GM21825 (cell line): ENCODE data around the gene PTGR3.

Experiments
- ATAC-seq: cut with Tn5 transposase; IDR thresholded peaks from one replicate; pipeline ENCODE4 v1.9.1; 2021; ENCODE audit warnings: mild to moderate bottlenecking, moderate library complexity; ENCODE audit not compliant: unreplicated experiment

The PTGR3 gene

DNA sequence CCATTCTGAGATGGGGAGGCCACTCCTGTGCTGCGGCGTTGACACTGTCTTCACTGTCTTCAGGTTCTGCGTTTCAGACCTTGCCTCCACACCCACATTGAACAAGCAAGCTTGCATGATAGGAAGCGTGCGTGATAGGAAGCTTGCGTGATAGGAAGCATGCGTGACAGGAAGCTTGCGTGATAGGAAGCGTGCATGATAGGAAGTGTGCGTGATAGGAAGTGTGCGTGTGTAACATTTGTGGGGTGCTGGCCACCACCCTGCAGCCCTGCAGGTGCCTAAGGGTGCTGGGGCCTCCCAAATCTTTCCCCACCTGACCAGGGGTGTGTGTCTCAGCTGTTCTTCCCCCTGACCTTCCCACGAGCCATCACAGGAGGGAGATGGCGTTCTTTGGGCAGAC lies 27.0 kb upstream of the PTGR3 start:
- ATAC-seq = no peak

DNA sequence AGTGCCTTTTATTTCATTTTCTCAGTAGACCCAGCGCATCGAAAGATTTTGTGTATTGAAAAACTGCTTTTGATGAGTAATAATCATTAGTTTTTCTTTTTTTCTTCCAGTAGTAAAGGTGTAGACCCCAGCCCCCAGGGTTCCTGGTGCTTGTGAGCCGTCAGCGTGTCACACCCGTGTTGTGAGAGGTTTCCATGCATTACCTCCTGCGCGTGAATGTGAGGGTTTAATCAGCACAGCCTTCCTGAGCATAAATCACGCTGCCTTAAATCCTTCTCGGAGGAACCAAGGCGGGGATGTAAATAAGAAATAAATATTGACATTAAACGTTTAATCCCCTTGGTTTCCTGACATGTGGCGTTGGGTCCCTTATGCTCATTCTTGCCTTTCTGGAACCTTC lies 26.0 kb upstream of the PTGR3 start:
- no peak for ATAC-seq

DNA sequence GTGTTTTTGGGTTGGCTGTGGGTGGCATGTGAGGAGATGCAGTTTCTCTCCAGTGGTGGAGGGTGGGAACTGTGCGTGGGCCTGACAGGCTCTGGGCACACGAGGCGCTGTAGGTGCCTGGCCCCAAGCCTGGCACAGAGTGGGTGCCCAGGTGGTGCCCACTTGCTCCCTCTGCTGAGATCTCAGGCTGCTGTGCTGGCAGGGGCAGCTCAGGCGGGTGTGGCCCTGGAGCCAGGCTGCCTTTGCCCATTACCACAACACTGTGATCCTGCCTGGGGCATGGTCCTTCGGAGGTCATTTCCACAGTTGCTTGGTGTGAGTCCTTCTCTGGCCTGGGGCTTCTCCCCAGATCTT lies 22.1 kb upstream of the PTGR3 start:
- no peak for ATAC-seq

DNA sequence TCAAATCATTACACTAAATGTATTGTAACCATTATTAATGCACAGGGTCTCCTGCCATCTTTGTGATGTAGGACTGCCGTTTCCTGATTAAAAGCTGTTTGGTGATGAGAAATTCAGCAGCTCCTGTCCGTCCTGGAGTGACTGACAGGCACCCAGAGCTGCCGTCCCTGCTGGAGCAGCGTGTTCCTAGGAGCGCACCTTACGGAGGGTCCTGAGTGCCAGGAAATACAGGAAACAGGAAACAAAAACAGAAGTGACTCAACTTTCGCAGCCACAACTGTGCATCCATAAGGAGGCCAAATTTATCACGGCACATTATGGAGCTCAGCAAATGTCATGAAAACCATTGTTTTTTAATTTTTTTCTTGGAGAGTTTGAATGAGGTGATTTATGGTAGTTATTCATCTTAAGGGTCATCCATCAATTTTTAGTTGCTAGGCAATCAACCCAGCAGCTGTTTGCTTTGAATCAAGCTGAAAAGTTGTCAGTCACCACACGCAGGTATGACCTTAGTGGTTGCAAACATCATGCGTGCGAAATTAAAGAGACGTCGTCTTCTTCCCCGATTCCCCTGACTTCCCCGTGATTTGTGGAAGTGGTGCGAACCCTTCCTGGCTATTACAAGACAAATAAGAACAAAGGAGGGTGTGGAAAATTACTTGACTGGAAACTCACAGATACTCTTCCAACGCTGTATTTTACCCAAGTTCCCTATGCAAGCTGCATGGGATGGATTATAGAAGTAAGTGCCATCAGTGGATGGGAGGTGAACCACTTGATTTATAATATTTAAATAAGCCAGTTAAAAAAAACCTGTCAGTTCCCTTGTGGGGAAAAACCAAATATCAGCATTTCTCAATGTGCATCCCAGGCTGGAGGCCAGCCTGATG lies 21.5 kb upstream of the PTGR3 start:
- no peak for ATAC-seq

DNA sequence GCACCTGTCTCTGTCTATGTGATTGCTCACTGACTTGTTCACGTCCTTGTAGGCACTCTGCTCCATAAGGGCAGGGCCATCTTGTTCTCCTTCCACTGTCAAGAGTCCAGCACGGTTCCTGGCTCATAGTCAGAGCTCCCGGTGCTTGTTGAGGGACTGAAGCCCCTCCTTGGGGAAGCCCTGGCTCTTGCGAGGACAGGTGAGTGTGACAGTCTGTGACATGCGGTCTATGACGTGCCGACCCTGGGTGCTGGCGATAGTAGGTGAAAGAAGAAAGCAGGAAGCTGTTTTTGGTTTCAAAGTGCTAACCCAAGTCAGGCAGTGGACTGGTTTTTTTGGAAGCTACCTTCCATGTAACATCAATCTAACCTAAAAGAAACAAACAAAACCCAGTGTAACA lies 20.5 kb upstream of the PTGR3 start:
- ATAC-seq = no peak

DNA sequence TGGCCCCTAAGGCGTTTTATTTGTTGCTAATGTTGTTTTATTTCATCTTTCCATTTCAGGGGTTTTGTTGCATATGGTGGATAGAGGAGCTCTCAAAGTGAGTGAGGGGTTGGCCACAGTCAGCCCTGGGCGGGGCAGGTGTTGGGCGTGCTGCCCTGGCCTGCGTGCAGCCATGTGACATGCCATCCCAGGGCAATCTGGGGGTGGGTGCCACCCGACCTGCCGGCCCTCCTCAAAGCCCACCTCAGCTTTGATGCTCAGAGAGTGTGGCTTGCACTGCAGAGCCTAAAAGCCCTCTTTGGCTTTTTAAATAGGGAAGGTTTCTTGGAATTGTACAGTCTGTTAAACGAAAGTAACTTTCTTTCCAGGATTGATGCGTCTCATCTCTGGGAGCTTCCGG lies 20.0 kb upstream of the PTGR3 start:
- no peak for ATAC-seq

DNA sequence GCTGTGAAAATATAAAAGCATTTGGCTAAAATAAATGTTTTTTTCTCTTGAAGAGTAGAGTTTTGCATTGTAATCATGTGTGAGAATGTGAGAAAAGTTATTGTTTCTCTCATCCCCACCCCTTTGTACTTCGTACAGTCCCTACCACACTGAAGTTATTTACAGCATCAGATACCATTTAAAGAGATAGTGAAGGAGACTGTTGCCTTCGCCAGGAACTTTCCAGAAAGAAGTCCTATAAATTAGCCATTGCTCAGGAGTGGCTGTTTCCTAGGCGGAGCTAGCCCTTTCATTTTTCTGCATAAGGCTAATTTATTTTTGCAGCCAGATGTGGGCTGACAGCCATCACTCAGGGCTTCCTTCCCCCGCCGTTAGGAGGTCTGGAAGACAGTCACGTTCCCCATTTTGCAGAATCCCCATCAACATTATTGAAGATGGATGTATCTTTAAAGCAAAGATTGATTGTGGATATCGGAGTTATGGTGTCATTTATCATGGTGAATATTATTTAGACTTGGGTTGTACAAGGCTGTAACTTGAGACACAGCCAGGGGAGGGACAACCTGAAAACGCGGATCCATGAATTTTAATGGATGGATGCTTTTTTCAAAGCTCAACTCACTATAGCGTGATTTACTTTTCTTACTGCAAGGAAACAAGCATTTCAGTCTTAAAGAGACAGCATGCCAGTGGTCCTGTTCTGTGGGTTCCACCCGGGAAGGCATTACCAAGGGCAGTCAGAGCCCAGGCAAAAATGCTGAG lies 18.8 kb upstream of the PTGR3 start:
- no peak for ATAC-seq

DNA sequence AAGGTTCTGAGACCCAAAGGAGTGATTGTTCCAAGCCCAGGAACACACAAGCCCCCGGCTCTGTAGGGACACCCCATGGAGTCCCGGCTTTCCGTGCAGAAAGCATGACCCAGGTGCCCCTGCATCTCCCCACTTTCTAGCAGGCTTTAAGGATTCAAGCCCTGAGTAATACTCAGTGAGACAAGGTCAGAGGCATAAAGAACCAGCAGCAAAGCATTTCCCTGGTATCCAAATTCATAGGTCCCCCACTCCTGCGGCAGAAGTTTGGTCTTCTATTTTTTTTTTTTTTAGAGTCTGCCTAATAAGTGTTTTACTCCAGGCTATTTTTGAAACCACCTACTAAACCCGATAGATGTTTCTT lies 18.0 kb upstream of the PTGR3 start:
- ATAC-seq = no peak

DNA sequence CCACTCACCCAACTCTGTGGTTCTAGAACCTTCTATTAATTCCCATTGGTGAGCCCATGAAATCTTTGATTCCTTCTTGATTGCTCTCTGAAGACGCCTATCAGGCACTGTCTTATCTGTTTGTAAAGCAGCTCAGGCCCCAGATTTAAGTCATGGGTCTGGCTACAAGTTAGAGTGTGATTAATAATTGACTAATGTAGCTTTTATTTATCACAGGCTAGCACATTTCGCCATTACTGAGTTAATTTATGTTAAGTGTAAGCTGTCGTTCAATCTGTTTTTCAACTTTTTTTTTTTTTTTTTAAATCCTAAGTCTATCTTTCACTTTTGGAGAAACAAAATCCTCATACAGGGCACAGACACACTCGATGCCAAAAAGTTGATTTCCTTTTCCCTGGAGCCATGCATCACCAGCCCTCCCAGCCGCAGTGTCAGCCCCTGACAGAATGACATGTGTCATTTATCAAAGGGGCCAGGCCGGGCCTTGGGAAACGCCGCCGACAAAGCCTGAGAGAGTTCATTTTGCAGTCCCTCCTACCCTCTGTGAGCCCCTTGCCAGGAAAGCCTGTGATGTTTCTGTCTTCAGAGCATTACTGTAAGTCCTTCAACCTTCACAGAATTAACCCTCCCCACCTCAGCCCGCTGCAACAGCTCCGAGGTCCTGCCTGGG lies 17.5 kb upstream of the PTGR3 start:
- ATAC-seq = no peak

DNA sequence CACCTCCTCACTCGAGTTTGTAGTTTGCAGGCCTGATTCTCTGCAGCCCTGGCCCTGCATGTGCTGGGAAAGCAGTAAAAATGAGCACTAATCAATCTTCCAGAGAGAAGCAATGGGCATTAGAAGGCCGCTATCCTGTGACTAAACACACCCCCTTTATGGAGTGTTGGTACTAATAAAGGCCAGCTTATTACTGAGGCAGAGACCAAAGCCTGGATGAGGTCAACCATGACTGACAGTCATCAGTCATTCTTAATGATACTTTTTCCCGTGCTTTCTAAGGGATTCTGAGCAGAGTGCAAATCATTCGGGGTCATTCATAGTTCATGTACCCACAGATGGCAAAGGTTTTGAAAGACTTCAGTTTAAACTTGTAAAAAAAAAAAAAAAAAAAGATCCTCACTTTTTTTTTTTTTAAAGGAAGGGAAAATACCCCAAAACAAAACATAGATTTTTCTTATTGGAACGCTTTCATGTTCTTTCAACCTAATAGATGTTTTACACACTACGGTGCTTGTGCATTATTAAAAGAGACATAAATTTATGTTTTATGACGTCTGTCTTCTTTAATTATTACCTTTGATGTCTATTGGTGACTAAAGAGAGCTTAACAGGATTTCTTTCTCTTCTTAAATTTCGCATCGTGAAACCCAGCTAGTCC lies 14.9 kb upstream of the PTGR3 start:
- ATAC-seq = no peak

DNA sequence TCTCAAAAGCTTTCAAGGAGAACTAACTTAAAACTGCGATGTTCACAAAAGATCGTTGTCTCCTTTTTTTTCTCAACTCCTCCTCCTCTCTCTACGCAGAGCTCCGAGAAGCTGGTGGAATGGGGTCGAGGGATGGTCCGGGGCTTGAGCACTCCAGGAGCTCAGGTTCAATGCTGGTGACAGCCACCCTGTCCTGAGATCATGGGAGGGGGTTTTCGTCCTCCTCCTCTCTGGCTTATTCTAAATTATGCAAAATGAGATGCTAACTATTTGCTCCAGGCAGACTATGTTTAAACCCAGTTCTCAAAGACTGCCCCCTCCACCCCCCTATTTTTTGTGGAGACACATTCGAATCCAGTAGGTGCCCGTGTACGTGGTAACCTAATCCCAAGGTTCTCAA lies 13.5 kb upstream of the PTGR3 start:
- ATAC-seq = no peak

DNA sequence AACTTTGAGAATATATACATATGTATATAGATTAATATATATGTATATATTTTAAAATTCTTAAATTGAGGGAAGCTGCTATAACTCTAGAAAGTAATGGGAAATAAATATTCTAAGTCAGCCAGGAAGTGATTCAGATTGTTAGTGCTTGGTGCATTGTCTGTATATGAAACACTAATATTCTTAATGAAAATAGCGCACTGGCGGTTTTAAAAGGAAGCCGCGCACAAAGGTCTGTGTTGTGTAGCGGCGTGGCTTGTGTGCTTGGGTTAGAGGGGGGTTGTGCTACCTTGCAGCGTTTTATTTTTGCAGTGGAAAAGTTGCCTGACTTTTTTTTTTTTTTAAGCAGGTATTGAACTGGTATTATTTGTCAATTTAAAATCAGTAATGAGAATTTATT lies 13.0 kb upstream of the PTGR3 start:
- ATAC-seq = no peak

DNA sequence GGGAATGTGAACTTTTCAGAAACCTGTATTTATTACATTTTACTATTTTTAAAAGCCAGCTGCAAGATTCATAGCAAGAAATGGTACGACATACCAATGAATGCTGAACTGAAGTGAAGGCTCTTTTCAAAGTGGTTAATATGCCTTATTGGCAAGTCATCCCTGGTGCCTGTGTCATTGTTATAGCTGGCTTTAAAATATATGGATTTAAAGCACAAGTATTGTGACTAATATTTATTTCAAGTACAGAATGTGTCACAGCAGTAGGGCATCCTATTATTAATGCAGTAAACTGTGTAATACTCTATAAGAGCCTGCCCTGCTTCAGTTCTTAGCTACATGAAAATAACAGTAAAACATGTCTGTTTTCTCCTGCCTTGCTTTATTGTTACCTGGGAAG lies 12.5 kb upstream of the PTGR3 start:
- no peak for ATAC-seq

DNA sequence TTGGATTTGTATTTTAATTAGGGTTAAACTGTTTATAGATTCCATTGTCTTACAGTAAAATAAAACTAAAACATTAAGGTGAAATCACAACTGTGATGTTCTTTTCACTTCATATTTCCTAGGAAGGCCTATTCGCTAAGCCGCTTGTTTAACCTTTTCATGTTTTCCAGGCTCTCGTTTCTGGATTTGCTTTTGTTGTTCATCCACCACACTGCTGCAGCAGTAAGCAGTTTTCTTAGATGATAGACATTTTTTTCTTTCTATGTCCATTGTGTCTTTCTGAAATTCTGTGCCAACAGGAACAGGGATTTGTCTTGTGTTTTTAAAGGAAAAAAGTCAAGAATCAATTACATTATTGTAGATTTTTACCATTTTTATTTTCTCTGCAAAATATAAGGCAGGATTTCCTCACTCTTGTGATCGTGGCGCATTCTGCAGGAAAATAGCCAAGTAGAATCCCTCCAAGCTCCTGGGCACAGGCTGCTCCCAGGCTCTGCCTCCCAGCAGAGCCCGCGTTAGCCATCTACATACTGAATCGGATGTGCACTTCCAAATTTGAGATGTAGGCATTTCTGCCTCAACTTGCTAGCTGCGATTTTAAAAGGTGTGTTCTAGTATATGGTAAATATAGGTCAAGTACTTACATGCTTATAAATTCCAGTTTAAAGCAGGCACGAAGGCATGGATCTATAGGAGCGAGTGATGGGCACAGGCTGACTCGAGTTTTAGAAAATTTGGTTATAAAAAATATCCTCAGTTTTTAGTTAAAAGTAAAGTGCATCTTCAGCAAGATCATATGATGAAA lies 11.8 kb upstream of the PTGR3 start:
- no peak for ATAC-seq

DNA sequence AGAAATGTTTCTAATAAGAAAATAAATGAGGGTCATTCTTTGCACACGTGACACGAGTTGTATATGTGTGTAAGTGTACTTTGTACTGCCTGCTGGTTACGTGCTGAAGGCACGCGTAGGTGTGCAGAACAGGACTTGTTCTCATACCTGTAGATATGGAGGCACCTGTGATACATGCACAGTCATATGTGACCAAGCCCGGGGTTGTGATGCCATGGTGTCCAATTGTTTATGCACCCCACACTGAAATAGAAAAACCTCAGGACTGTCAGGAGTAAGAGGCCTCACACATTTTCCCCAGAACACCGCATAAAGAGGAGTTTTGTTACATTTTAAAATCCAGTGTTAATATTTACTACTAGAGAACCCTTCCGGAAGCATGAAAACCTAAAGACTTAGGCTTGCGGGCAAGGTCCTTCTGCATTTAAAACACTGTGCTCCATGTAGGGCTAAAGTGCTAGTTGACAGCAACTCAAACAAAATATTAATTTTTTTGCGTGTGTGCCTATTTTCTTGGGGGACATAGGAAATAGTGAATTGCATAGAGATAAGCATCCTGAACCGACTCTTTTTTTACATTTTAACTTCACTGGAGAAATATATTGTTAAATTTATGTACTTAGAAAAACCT lies 10.9 kb upstream of the PTGR3 start:
- ATAC-seq = no peak

DNA sequence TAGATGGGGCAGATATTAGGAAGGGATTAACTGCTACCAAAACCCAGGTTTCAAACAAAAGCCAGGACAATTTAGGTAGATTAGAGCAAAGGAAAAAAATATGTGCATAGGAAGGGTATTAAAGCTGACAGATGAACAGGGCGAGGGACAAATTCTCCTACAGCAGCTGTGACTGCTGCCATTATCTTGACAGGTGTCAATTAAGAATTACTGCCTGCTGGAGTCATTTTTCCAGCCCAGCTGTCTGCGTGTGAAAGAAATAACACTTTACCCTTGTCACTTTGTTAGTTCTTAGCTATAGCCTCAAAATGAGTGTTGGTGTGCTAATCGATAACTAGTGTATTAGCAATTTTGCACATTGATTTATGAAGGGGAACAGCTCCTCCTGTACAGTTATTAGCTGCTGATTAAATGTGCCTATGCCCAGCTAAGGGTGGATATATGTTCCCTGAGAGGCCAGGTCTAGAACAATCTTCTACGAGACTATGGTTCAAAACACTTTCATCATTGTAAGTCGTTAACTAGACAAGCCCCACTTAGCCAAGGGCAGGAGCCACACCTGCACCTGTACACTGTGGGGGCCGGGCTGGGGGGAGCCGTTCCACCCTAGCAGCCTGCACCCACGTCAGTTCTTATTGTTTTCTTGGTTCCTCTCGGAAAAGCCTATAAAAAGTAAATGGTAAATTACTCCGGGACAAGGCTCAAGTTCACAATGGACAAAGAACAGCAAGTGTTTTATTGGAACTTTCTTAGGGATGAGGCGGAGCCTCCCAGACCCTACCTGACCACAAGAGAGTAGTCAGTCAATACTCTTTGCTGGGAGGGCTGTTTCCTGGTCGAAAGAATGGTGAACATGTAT lies 9.4 kb upstream of the PTGR3 start:
- ATAC-seq = no peak

DNA sequence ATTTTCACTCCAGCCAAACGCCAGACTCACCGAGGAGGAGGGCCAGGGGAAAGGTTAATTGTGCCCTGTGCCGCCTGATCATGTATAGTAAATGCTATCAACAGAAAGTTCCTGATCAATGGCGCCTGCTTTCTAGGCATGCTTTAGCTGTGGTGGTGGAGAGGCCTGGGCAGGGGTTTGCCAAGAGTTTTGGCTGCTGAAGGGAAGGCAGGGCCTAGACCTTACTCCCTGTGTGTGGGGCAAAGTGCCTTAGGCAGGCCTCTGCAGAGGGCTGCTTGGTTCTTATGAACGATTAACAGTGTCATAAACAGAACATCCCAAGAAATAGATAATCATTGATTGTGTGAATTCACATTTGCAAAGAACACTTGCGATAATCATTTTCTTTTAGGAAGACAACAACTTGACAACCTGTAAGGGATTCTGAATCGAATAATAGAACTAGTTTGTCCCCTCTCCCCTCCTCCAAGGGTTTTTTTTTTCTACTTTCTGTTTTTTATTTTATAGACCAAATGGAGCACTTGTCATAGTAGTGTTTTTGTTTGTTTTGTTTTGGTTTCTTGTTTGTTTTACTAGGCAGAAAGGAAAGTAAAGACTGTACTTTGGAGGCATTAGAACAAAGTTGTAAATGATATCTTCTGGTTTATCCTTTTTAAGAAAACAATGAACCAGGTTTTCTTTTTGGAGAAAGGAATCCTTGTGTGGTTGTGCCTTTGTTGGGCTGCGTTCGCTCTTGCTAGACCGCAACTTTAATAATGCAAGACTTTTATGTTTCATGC lies 8.2 kb upstream of the PTGR3 start:
- ATAC-seq = no peak

DNA sequence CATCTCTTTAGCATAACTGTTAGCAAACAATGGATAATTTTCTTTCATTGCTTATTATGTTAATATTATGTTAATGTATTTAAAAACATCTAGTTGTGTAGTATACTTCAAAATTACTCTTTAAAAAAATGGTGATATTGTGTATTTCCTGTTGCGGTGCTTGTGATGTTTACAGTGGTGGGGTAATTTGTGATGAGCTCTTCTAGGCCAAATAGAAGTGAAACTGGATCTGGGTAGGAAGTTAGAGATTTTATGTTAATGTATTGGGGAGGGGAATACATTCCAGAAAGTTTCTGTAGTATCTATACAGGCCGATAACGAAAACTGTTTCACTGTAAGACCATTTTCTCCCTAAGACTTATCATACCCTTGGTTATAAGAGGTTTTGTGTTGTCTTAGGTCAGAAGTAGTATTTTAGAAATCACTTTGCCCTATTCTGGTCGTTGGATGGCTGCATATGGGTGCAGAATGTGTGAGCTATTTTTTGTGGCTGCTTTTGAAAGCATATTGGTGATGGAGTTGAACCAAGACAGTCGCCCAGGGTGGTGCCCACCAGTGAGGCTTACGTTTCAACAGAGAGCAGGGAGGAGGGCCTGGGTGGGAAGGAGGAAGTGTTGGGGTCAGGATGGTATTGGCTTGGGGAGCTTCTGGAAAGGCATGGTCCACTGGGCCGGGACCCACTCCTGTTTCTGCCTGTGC lies 7.4 kb upstream of the PTGR3 start:
- no peak for ATAC-seq
